H1 (cell line): ENCODE results near the gene UTP25. TPM values are rescaled to one million over a fixed set of nuclear protein-coding genes. Genes with fewer than 3 reads are reported as not detected.

Experiments
- EP300 ChIP-seq, 2 experiments: IDR thresholded peaks; 1 replicate in 1 of 2; 2 replicates in 1 of 2; pipeline ENCODE4 v1.6.1; 2011 to 2012; ENCODE audit warnings: low read depth in 2 of 2, low read length in 2 of 2, mild to moderate bottlenecking in 2 of 2, borderline replicate concordance in 1 of 2, inconsistent platforms in 1 of 2, moderate library complexity in 1 of 2
- POU5F1 ChIP-seq: IDR thresholded peaks from 2 replicates; pipeline ENCODE4 v1.6.1; 2011; ENCODE audit warnings: low read depth, mild to moderate bottlenecking, low read length, moderate library complexity
- polyA plus RNA-seq, 7 experiments: library from polyadenylated mRNA; depleted of rRNA in 3 of 7; stranded (reverse) in 5 of 7; unstranded in 2 of 7; fragments of >200 nt in 5 of 7; fragments of 200-250 nt in 2 of 7; gene quantifications; 1 replicate in 5 of 7; 2 replicates in 1 of 7; 4 replicates in 1 of 7; pipeline versions ENCODE4 v1.2.1 to v1.2.3, GENCODE V29; 2011 to 2013; ENCODE audit warnings: missing spikeins in 2 of 7, mixed read lengths in 2 of 7
- total RNA-seq: library from RNA; stranded (reverse); fragmentation: NEBNext Ultra II Directional; extraction: Animal tissue kit (Norgen Biotek cat#: 25700); gene quantifications from 2 replicates; pipeline ENCODE4 v1.2.1, GENCODE V29; 2021

The UTP25 gene
- total and polyA plus RNA-seq, 2 of the 8 experiments (the other 6 are each of a cell fraction or from before 2014, with no cell fraction given): 4.0 to 7.6 TPM

DNA sequence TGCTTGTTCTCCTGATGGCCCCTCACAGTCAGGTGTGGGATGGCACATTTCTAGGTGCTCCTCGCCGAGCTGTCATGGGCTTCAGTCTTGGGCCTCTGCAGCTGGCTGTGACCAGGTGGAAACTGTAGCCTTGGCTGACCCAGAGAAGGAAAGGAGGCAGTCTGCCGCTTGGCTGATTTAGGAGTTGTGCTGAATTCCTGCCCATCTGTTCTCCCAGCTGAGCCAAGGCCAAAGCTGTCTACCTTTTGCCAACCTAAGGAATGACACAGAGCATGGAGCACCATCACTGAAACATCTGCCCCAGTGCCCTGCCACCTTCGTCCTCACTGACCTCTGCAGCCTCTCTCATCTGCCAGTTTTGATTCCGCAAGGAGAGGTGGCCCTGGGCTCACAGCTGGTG, 27.9 kb downstream of the UTP25 start (continued):
- TF ChIP-seq POU5F1 (no peak), EP300 (IDR thresholded peaks at IDR 0.05; ENCODE audit: borderline replicate concordance in 1 of 2, low read depth in 2 of 2, low read length in 2 of 2) (no peak)
